Right renal cortex interstitium (tissue), 3 donors: ENCODE measurements around the gene CHRNA4. TPM values are rescaled to one million over a fixed set of nuclear protein-coding genes. Genes with fewer than 3 reads are reported as not detected.
"Not testable (repeated sequence)": the region's sequence is repeated elsewhere in the genome, so short reads cannot be mapped to it uniquely, and the experiment has no call there.

Experiments
- DNase-seq, 3 donors: peaks; one replicate each; pipeline ENCODE4 v3.0.0-alpha.2; 2013; ENCODE audit warnings: low read depth in 3 of 3, low spot score in 2 of 3
- polyA plus RNA-seq, 3 donors: library from polyadenylated mRNA; unstranded; fragments of 120-200 nt; gene quantifications; one replicate each; pipeline ENCODE4 v1.2.1, GENCODE V29; 2013; ENCODE audit not compliant: insufficient read length in 3 of 3

The CHRNA4 gene
- polyA plus RNA-seq, 3 donors: 5.0 to 8.1 (median 6.8) TPM

DNA sequence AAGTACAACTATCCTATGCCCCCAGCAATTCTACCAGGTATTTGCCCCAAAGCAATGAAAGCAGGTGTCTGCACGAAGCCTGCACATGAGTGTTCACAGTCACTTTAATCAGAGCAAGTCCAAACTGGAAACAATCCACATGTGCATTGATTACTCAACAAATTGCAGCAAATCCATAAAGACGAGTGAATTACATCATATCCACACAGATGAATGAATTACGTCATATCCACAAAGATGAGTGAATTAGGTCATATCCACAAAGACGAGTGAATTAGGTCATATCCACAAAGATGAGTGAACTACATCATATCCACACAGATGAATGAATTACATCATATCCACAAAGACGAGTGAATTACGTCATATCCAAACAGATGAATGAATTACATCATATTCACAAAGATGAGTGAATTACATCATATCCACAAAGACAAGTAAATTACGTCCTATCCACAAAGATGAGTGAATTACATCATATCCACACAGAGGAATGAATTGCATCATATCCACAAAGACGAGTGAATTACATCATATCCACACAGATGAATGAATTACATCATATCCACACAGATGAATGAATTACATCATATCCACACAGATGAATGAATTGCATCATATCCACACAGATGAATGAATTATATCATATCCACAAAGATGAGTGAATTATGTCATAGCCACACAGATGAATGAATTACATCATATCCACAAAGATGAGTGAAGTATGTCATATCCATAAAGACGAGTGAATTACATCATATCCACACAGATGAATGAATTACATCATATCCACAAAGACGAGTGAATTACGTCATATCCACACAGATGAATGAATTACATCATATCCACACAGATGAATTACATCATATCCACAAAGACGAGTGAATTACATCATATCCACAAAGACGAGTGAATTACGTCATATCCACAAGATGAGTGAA is 21.7 kb downstream of the CHRNA4 start:
- DNase-seq: not testable (repeated sequence)

GRCh38 chr20:63337786-63338420 is 23.2 kb downstream of the CHRNA4 start:
- DNase-seq: no peak

DNA sequence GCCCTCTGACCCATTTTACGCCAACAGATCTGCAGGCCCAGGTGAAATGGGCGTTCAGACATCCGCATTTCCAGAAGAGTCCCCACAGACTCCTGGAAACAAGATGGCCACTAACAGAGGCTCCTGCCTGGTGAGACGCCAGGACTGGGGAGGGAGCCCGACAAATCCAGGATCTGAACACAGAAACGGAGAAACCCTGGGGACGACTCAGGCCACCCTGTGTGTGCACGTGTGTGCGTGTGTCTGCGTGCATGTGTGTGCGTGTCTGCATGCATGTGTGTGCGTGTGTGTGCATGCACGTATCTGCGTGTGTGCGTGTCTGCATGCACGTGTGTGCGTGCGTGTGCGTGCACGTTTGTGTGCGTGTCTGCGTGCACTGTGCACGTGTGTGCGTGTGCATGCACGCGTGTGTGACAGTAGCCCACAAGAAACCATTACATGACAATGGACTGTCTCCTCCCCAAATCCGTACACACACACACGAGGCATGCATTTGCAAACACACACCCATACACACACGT is 24.9 kb downstream of the CHRNA4 start:
- DNase-seq: no peak

GRCh38 chr20:63335711-63336110 is 25.4 kb downstream of the CHRNA4 start:
- DNase-seq: no peak

DNA sequence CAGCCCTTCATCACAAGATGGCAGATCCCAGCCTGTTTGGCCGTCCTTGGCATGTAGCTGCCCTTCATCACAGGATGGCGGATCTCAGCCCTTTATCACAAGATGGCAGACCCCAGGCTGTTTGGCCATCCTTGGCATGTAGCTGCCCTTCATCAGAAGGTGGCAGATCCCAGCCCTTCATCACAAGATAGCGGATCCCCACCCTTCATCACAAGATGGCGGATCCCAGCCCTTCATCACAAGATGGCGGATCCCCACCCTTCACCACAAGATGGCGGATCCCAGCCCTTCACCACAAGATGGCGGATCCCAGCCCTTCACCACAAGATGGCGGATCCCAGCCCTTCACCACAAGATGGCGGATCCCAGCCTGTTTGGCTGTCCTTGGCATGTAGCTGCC is 26.1 kb downstream of the CHRNA4 start:
- DNase-seq: not testable (repeated sequence)

DNA sequence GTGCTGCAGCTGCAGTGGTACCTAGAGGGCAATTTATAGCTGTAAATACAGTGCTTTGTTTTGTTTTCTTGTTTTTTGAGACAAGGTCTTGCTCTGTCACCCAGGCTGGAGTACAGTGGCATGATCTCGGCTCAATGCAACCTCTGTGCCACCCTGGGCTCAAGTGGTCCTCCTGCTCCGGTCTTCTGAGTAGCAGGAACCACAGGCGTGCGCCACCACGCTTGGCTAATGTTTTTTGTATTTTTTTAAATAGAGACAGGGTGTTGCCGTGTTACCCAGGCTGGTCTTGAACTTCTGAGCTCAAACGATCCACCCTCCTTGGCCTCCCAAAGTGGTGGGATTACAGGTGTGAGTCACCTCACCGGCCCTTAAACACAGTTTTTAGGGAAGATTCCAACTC is 26.8 kb downstream of the CHRNA4 start:
- no peak for DNase-seq

GRCh38 chr20:63333241-63333836 is 27.8 kb downstream of the CHRNA4 start:
- DNase-seq: no peak

GRCh38 chr20:63332488-63333240 is 28.5 kb downstream of the CHRNA4 start:
- DNase-seq: no peak

DNA sequence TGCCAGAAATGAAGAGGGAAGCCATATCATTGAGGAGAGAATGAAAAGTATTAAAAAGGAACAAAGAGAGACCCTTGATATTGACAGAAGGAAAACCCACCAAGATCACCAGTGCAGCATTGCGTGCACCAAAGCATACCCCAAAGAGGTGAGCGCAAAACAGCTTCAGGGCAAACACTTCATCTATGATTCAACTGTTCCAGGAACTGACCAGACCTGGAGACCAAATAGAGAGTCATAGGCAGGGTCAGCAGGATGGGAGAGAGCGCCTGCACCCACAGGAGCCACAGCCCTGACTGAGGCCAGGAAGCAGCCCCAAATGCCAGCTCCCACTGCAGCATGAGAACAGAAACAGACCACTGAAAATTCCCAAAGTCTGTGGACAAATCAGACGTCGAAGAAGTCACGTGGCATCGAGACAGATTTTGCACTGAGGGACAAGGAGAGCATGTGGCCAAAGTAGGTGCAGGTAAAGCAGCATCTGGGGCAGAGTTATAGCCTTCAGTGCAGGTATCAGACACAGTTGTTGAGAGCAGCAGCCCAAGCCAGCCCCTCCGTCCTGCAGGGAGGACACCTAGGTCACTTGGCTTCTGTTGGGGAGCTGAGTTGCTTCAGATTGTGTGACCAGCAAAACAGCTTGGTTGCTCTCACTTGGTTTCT is 29.3 kb downstream of the CHRNA4 start:
- DNase-seq: no peak

DNA sequence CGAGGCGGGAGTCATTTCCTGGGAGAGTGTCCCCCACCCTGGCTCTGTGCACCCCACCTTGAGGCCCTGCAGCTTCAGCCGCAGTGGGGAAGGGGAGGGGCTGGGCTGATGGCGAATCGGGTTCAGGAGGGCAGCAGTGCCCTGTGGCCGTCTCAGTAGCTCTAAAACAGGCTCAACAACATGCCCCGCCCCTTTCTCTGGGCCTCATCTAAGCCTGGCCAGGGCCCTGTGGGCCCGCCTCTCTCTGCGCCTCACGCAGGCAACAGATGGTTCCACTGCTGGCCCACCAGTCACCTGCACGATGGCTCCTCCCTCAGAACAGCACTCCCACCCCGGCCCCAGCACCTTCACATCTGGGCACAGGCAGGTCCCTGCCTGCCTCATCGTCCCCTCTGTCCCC is 30.2 kb downstream of the CHRNA4 start:
- DNase-seq: no peak

DNA sequence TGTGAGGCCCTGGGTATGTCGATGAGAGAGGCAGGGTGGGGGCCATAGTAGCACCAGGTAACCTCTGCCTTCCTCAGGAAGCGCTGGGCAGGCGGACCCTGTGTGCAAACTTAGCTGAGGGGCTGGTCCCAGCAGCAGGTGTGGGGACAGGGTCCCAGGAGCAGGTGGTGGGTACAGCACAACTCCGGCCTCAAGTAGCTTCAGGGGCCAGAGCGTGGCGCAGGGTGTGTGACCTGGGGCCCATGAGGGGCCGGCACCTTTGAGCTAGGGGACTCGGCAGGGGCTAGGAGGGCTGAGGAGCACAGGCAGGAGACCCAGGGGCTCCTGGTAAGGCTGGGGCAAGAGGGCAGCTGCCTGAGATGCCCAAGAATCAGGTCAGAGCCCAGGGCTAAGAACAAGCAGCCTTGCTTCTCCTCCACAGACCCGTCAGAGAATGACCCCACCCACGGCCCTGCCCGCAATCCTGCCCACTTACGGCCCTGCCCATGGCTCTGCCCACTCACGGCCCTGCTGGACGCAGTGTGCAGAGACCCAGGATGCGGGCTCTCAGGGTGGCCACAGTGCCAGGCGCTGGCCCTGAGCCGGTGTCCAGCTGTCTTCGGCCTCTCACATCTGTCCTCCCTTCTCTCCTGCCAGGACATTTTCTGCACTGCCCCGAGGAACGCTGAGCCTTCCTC is 30.9 kb downstream of the CHRNA4 start:
- DNase-seq: no peak

DNA sequence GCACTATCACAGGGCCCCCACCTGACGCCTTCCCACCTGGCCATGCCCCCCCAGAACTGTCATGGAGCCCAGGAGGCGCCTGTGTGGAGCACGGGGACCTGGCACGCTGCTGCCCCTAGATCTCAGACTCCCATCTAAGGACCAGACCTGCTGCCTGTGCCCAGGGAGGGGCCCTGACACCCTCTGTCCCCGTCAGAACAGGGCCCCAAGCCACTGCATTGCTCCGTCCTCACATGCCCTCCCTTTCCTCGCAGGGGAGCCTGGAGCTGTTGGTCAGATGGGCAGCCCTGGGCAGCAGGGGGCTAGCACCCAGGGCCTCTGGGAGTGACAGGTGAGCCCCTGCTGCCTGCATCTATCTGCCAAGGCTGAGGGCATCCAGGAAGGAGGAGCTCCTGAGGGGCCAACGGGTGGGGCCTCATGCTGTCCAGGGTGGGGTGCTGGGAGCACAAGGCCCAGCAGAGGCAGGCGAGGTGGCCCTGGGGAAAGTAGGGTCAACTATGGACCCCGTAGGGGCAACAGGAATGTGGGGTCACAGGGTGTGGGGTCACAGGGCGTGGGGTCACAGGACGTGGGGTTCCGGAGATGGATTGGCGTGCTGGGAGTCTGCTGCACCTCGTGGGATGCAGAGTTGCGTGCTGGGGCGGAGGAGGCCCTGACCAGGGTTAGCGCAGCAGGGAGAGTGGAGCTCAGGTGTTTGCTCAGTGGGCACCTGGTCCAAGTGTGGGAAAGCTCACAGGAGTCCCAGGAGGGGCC is 31.6 kb downstream of the CHRNA4 start:
- DNase-seq: no peak

GRCh38 chr20:63328718-63329275 is 32.4 kb downstream of the CHRNA4 start:
- no peak for DNase-seq

DNA sequence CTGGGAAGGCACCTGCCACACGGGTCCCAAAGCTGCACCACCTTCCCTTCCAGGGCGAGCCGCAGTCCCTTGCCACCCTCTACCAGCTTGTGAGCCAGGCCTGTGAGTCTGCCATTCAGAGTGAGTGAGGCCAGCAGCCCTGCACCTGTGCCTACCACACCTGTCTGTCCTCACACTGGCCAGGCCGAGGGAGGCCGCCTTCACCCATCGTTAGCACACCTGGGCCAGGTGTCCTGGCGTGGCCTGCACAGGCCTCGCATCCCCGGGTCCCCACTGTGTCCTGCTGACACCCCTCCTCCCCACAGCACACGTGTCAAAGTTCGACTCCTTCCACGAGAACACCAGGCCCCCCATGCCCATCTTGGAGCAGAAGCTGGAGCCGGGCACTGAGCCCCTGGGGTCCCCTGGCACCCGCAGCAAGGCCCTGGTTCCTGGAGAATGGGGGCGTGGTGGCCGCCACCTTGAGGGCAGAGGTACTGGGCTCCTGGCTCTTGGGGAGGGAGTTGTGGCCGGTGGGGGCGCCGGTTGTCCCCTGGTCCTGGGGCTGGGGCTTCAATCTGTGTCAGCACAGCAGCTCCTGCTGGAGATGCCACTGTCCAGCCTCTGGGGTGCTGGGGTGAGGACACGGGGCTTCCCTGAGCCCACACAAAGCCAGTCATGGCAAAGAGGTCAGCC is 33.0 kb downstream of the CHRNA4 start:
- DNase-seq: no peak

- DNase-seq: no peak
Measured at GRCh38 chr20:63327231-63327745, 33.9 kb downstream of the CHRNA4 start.

GRCh38 chr20:63326314-63327230 is 34.6 kb downstream of the CHRNA4 start:
- DNase-seq: no peak
